ENCODE results near the gene DYNC1H1. TPM values are rescaled to one million over a fixed set of nuclear protein-coding genes. Genes with fewer than 3 reads are reported as not detected.

The DYNC1H1 gene
- total RNA-seq, 1 donor from 2014 or later = 591 TPM

GRCh38 chr14:101979666-101980065, 15.3 kb downstream of the DYNC1H1 start:
- H3K4me2 ChIP-seq (ENCODE audit: low read length) = no peak overlapping the region
- H3K4me3 Mint-ChIP-seq (ENCODE audit: unreplicated experiment) = no peak overlapping the region
- no peaks in the 10 kb centered on the region for H3K9me3 Mint-ChIP-seq (ENCODE audit: unreplicated experiment)

GRCh38 chr14:101980251-101980650, 15.9 kb downstream of the DYNC1H1 start:
- TF ChIP-seq CTCF (IDR thresholded peaks at IDR 0.05; ENCODE audit: insufficient read depth, low read depth, low read length) (no peak), EZH2 (IDR thresholded peaks at IDR 0.05; ENCODE audit: insufficient read depth, low read length) (no peak)
- H3K27ac Mint-ChIP-seq (ENCODE audit: unreplicated experiment) = peak overlapping the region; percentile 37
- H3K27ac ChIP-seq (ENCODE audit: low read depth, low read length) = peak overlapping the region; percentile 75

More at GRCh38 chr14:101979666-101980065, 15.3 kb downstream of the DYNC1H1 start:
- no peak for DNase-seq (ENCODE audit: low read depth)
- Histone ChIP-seq H3K4me3 (ENCODE audit: insufficient read depth, low read depth, low read length) (no peak overlapping the region), H3K36me3 (ENCODE audit: insufficient read depth, low read length) (peaks cover 60% of the 10 kb centered on the region), H3K9ac (ENCODE audit: low read length) (peak overlapping the region; percentile 56), H3K9me3 (ENCODE audit: insufficient read depth, low read depth, low read length) (no peaks in the 10 kb centered on the region), H4K20me1 (ENCODE audit: insufficient read depth, low read length) (peaks cover 63% of the 10 kb centered on the region), H3K4me1 (ENCODE audit: insufficient read depth, low read length) (peaks cover 25% of the 10 kb centered on the region), H3K27ac (ENCODE audit: low read depth, low read length) (peak overlapping the region; percentile 75), H3K27me3 (ENCODE audit: insufficient read depth, low read length) (no peaks in the 10 kb centered on the region), H2AFZ (ENCODE audit: low read depth, low read length) (no peak overlapping the region), H3K79me2 (ENCODE audit: insufficient read depth, low read length) (peaks cover 72% of the 10 kb centered on the region)
- peaks cover 17% of the 10 kb centered on the region for H3K36me3 Mint-ChIP-seq (ENCODE audit: low read depth, unreplicated experiment)
- FAIRE-seq = no peak
- H3K27ac Mint-ChIP-seq (ENCODE audit: unreplicated experiment) = no peak overlapping the region
- H3K4me1 Mint-ChIP-seq (ENCODE audit: low read depth, unreplicated experiment) = peaks cover 18% of the 10 kb centered on the region
- no peak for TF ChIP-seq EZH2 (IDR thresholded peaks at IDR 0.05; ENCODE audit: insufficient read depth, low read length)
- TF ChIP-seq CTCF (IDR thresholded peaks at IDR 0.05; ENCODE audit: insufficient read depth, low read depth, low read length) = no peak
- no peaks in the 10 kb centered on the region for H3K27me3 Mint-ChIP-seq (ENCODE audit: low read depth, unreplicated experiment)

GRCh38 chr14:101980700-101981099, 16.3 kb downstream of the DYNC1H1 start:
- FAIRE-seq (peak; percentile 72), DNase-seq (ENCODE audit: low read depth) (peak; percentile 99)
- H3K9ac ChIP-seq (ENCODE audit: low read length) = peak overlapping the region; percentile 56
- Mint-ChIP-seq H3K27ac (ENCODE audit: unreplicated experiment) (peak overlapping the region; percentile 37), H3K27me3 (ENCODE audit: low read depth, unreplicated experiment) (no peaks in the 10 kb centered on the region), H3K4me3 (ENCODE audit: unreplicated experiment) (peak overlapping the region; percentile 10), H3K9me3 (ENCODE audit: unreplicated experiment) (no peaks in the 10 kb centered on the region), H3K36me3 (ENCODE audit: low read depth, unreplicated experiment) (peaks cover 20% of the 10 kb centered on the region), H3K4me1 (ENCODE audit: low read depth, unreplicated experiment) (peaks cover 9% of the 10 kb centered on the region)
- peaks cover 25% of the 10 kb centered on the region for H3K4me1 ChIP-seq (ENCODE audit: insufficient read depth, low read length)
- peaks cover 68% of the 10 kb centered on the region for H3K79me2 ChIP-seq (ENCODE audit: insufficient read depth, low read length)
- H4K20me1 ChIP-seq (ENCODE audit: insufficient read depth, low read length) = peaks cover 60% of the 10 kb centered on the region
- no peak overlapping the region for H3K4me3 ChIP-seq (ENCODE audit: insufficient read depth, low read depth, low read length)
- H3K4me2 ChIP-seq (ENCODE audit: low read length) = peak overlapping the region; percentile 66
- TF ChIP-seq CTCF (IDR thresholded peaks at IDR 0.05; ENCODE audit: insufficient read depth, low read depth, low read length) (no peak), EZH2 (IDR thresholded peaks at IDR 0.05; ENCODE audit: insufficient read depth, low read length) (no peak)
- H3K36me3 ChIP-seq (ENCODE audit: insufficient read depth, low read length) = peaks cover 64% of the 10 kb centered on the region
- H3K9me3 ChIP-seq (ENCODE audit: insufficient read depth, low read depth, low read length) = no peaks in the 10 kb centered on the region
- no peak overlapping the region for H2AFZ ChIP-seq (ENCODE audit: low read depth, low read length)
- H3K27ac ChIP-seq (ENCODE audit: low read depth, low read length) = peak overlapping the region; percentile 75
- H3K27me3 ChIP-seq (ENCODE audit: insufficient read depth, low read length) = no peaks in the 10 kb centered on the region

More at GRCh38 chr14:101980251-101980650, 15.9 kb downstream of the DYNC1H1 start:
- Mint-ChIP-seq H3K4me3 (ENCODE audit: unreplicated experiment) (no peak overlapping the region), H3K9me3 (ENCODE audit: unreplicated experiment) (no peaks in the 10 kb centered on the region), H3K4me1 (ENCODE audit: low read depth, unreplicated experiment) (peaks cover 12% of the 10 kb centered on the region), H3K36me3 (ENCODE audit: low read depth, unreplicated experiment) (peaks cover 17% of the 10 kb centered on the region), H3K27me3 (ENCODE audit: low read depth, unreplicated experiment) (no peaks in the 10 kb centered on the region)
- Histone ChIP-seq H4K20me1 (ENCODE audit: insufficient read depth, low read length) (peaks cover 58% of the 10 kb centered on the region), H3K4me2 (ENCODE audit: low read length) (peak overlapping the region; percentile 66), H3K36me3 (ENCODE audit: insufficient read depth, low read length) (peaks cover 60% of the 10 kb centered on the region), H3K79me2 (ENCODE audit: insufficient read depth, low read length) (peaks cover 69% of the 10 kb centered on the region), H3K9me3 (ENCODE audit: insufficient read depth, low read depth, low read length) (no peaks in the 10 kb centered on the region), H3K4me1 (ENCODE audit: insufficient read depth, low read length) (peaks cover 25% of the 10 kb centered on the region), H3K4me3 (ENCODE audit: insufficient read depth, low read depth, low read length) (no peak overlapping the region), H3K9ac (ENCODE audit: low read length) (peak overlapping the region; percentile 56), H2AFZ (ENCODE audit: low read depth, low read length) (no peak overlapping the region), H3K27me3 (ENCODE audit: insufficient read depth, low read length) (no peaks in the 10 kb centered on the region)
- no peak for FAIRE-seq
- DNase-seq (ENCODE audit: low read depth) = no peak

Measured in astrocyte (in vitro differentiated cells and primary cell).